GM21360 (cell line): ENCODE data around the gene LANCL2.
"Not testable (repeated sequence)": the region's sequence is repeated elsewhere in the genome, so short reads cannot be mapped to it uniquely, and the experiment has no call there.

Source experiments
- ATAC-seq: cut with Tn5 transposase; IDR thresholded peaks from one replicate; pipeline ENCODE4 v1.9.1; 2021; ENCODE audit warnings: mild to moderate bottlenecking, moderate library complexity; ENCODE audit not compliant: unreplicated experiment

LANCL2 gene

GRCh38 chr7:55365205-55365674, at the start of gene LANCL2:
LANCL2 (plus strand) TSS chr7:55365337; CDS start chr7:55366026, 689 bp downstream.
- ATAC-seq: peak; percentile 19

GRCh38 chr7:55325371-55325792, 39.8 kb upstream of the LANCL2 start:
- no peak for ATAC-seq

- ATAC-seq: no peak
Observed at GRCh38 chr7:55326081-55326835, 38.9 kb upstream of the LANCL2 start.

- ATAC-seq: no peak
Observed at GRCh38 chr7:55326945-55327626, 38.1 kb upstream of the LANCL2 start.

GRCh38 chr7:55335151-55335550, 30.0 kb upstream of the LANCL2 start:
- ATAC-seq: no peak

- ATAC-seq: no peak
Observed at GRCh38 chr7:55335786-55336185, 29.4 kb upstream of the LANCL2 start.

GRCh38 chr7:55336540-55336939, 28.6 kb upstream of the LANCL2 start:
- no peak for ATAC-seq

- no peak for ATAC-seq
Observed at GRCh38 chr7:55339033-55340000, 25.8 kb upstream of the LANCL2 start.

- ATAC-seq: no peak
Observed at GRCh38 chr7:55342216-55342871, 22.8 kb upstream of the LANCL2 start.

GRCh38 chr7:55343002-55343781, 21.9 kb upstream of the LANCL2 start:
- ATAC-seq: no peak

- no peak for ATAC-seq
Observed at GRCh38 chr7:55343860-55344606, 21.1 kb upstream of the LANCL2 start.

GRCh38 chr7:55344840-55345239, 20.3 kb upstream of the LANCL2 start:
- no peak for ATAC-seq

GRCh38 chr7:55345292-55345691, 19.8 kb upstream of the LANCL2 start:
- no peak for ATAC-seq

- no peak for ATAC-seq
Observed at GRCh38 chr7:55348502-55348901, 16.6 kb upstream of the LANCL2 start.

GRCh38 chr7:55349121-55349520, 16.0 kb upstream of the LANCL2 start:
- ATAC-seq: no peak

- no peak for ATAC-seq
Observed at GRCh38 chr7:55350281-55350680, 14.9 kb upstream of the LANCL2 start.

GRCh38 chr7:55351263-55351662, 13.9 kb upstream of the LANCL2 start:
- ATAC-seq: no peak

- not testable (repeated sequence) for ATAC-seq
Observed at GRCh38 chr7:55352947-55353273, 12.2 kb upstream of the LANCL2 start.

- ATAC-seq: no peak
Observed at GRCh38 chr7:55360486-55360885, 4.7 kb upstream of the LANCL2 start.
